ENCODE data around the gene SMG6.
"Not testable (repeated sequence)": the region's sequence is repeated elsewhere in the genome, so short reads cannot be mapped to it uniquely, and the experiment has no call there.

SMG6 gene

GRCh38 chr17:2210726-2211125, 92.9 kb downstream of the SMG6 start:
- in situ Hi-C loops (cut with MboI; ENCODE audit: low sequenced_read_pairs): no loop called here

GRCh38 chr17:2207815-2208515, 95.6 kb downstream of the SMG6 start:
- in situ Hi-C loops (cut with MboI; ENCODE audit: low sequenced_read_pairs): no loop called here

GRCh38 chr17:2204393-2204792, 99.2 kb downstream of the SMG6 start:
- in situ Hi-C loops (cut with MboI; ENCODE audit: low sequenced_read_pairs): no loop called here

GRCh38 chr17:2203818-2204217, 99.8 kb downstream of the SMG6 start:
- in situ Hi-C loops (cut with MboI; ENCODE audit: low sequenced_read_pairs): no loop called here

- in situ Hi-C loops (cut with MboI; ENCODE audit: low sequenced_read_pairs): no loop called here
Observed at GRCh38 chr17:2202996-2203575, 100.5 kb downstream of the SMG6 start.

GRCh38 chr17:2202302-2202995, 101.1 kb downstream of the SMG6 start:
- in situ Hi-C loops (cut with MboI; ENCODE audit: low sequenced_read_pairs): no loop called here

- in situ Hi-C loops (cut with MboI; ENCODE audit: low sequenced_read_pairs): not testable (repeated sequence)
Observed at GRCh38 chr17:2199386-2199785, 104.2 kb downstream of the SMG6 start.

GRCh38 chr17:2198927-2199326, 104.7 kb downstream of the SMG6 start:
- in situ Hi-C loops (cut with MboI; ENCODE audit: low sequenced_read_pairs): no loop called here

GRCh38 chr17:2197271-2197670, 106.3 kb downstream of the SMG6 start:
- in situ Hi-C loops (cut with MboI; ENCODE audit: low sequenced_read_pairs): no loop called here

GRCh38 chr17:2195729-2196128, 107.9 kb downstream of the SMG6 start:
- in situ Hi-C loops (cut with MboI; ENCODE audit: low sequenced_read_pairs): no loop called here

GRCh38 chr17:2194889-2195335, 108.7 kb downstream of the SMG6 start:
- in situ Hi-C loops (cut with MboI; ENCODE audit: low sequenced_read_pairs): no loop called here

- in situ Hi-C loops (cut with MboI; ENCODE audit: low sequenced_read_pairs): no loop called here
Observed at GRCh38 chr17:2192367-2193057, 111.1 kb downstream of the SMG6 start.

GRCh38 chr17:2191785-2192184, 111.8 kb downstream of the SMG6 start:
- in situ Hi-C loops (cut with MboI; ENCODE audit: low sequenced_read_pairs): no loop called here

- in situ Hi-C loops (cut with MboI; ENCODE audit: low sequenced_read_pairs): no loop called here
Observed at GRCh38 chr17:2191227-2191626, 112.4 kb downstream of the SMG6 start.

GRCh38 chr17:2190014-2190413, 113.6 kb downstream of the SMG6 start:
- in situ Hi-C loops (cut with MboI; ENCODE audit: low sequenced_read_pairs): no loop called here

- in situ Hi-C loops (cut with MboI; ENCODE audit: low sequenced_read_pairs): no loop called here
Observed at GRCh38 chr17:2188971-2189630, 114.5 kb downstream of the SMG6 start.

GRCh38 chr17:2187758-2188157, 115.8 kb downstream of the SMG6 start:
- in situ Hi-C loops (cut with MboI; ENCODE audit: low sequenced_read_pairs): no loop called here

- in situ Hi-C loops (cut with MboI; ENCODE audit: low sequenced_read_pairs): no loop called here
Observed at GRCh38 chr17:2186937-2187336, 116.6 kb downstream of the SMG6 start.

GRCh38 chr17:2184993-2185931, 118.3 kb downstream of the SMG6 start:
- in situ Hi-C loops (cut with MboI; ENCODE audit: low sequenced_read_pairs): no loop called here

GRCh38 chr17:2183346-2183745, 120.2 kb downstream of the SMG6 start:
- in situ Hi-C loops (cut with MboI; ENCODE audit: low sequenced_read_pairs): no loop called here
